Measurements from ENCODE around the gene SLC26A1. TPM values are rescaled to one million over a fixed set of nuclear protein-coding genes. Genes with fewer than 3 reads are reported as not detected.
A peak's percentile ranks its signal among the peaks of the same experiment; 100 is the strongest.

The SLC26A1 gene
- total RNA-seq, 1 donor from 2014 or later: 0.13 TPM

- no peak for DNase-seq (ENCODE audit: low read depth in 2 of 2)
Observed at GRCh38 chr4:1013225-1014073, 20.2 kb upstream of the SLC26A1 start.

GRCh38 chr4:1012034-1012739 is 19.0 kb upstream of the SLC26A1 start:
- peak in 1 of 2 donors; percentile 54 for DNase-seq (ENCODE audit: low read depth in 2 of 2)

- no peak for DNase-seq (ENCODE audit: low read depth in 2 of 2)
Observed at GRCh38 chr4:1011666-1012033, 18.4 kb upstream of the SLC26A1 start.

GRCh38 chr4:1011022-1011665 is 17.9 kb upstream of the SLC26A1 start, which contains the start of gene FGFRL1:
FGFRL1 (plus strand) TSS chr4:1011626; CDS start chr4:1012486, 860 bp downstream.
- peak in 1 of 2 donors; percentile 88 for DNase-seq (ENCODE audit: low read depth in 2 of 2)

GRCh38 chr4:1010395-1011021 is 17.3 kb upstream of the SLC26A1 start:
- DNase-seq (ENCODE audit: low read depth in 2 of 2): peak in 1 of 2 donors; percentile 34

- DNase-seq (ENCODE audit: low read depth in 2 of 2): peak in 1 of 2 donors; percentile 64
Observed at GRCh38 chr4:1009542-1010394, 16.6 kb upstream of the SLC26A1 start.

GRCh38 chr4:1008840-1009541 is 15.8 kb upstream of the SLC26A1 start:
- peak in 1 of 2 donors; percentile 15 for DNase-seq (ENCODE audit: low read depth in 2 of 2)

GRCh38 chr4:1006856-1007255 is 13.7 kb upstream of the SLC26A1 start:
- no peak for DNase-seq (ENCODE audit: low read depth in 2 of 2)

GRCh38 chr4:1004557-1005485 is 11.6 kb upstream of the SLC26A1 start:
- no peak for DNase-seq (ENCODE audit: low read depth in 2 of 2)

- DNase-seq (ENCODE audit: low read depth in 2 of 2): no peak
Observed at GRCh38 chr4:1004071-1004418, 10.8 kb upstream of the SLC26A1 start.

- DNase-seq (ENCODE audit: low read depth in 2 of 2): no peak
Observed at GRCh38 chr4:1003271-1004070, 10.3 kb upstream of the SLC26A1 start.

- DNase-seq (ENCODE audit: low read depth in 2 of 2): no peak
Observed at GRCh38 chr4:1002631-1003251, 9.5 kb upstream of the SLC26A1 start.

GRCh38 chr4:1002131-1002630 is 9.0 kb upstream of the SLC26A1 start:
- peak in 1 of 2 donors; percentile 20 for DNase-seq (ENCODE audit: low read depth in 2 of 2)

GRCh38 chr4:1001561-1002130 is 8.4 kb upstream of the SLC26A1 start:
- DNase-seq (ENCODE audit: low read depth in 2 of 2): no peak

- DNase-seq (ENCODE audit: low read depth in 2 of 2): no peak
Observed at GRCh38 chr4:1000686-1001260, 7.6 kb upstream of the SLC26A1 start.

GRCh38 chr4:999882-1000425 is 6.8 kb upstream of the SLC26A1 start:
- DNase-seq (ENCODE audit: low read depth in 2 of 2): no peak

Data from dermis microvascular lymphatic vessel endothelial cell (primary cell).